Lower lobe of right lung (tissue), 2 donors: ENCODE measurements around the gene PAQR5. TPM values are rescaled to one million over a fixed set of nuclear protein-coding genes. Genes with fewer than 3 reads are reported as not detected.

Experiments used
- ATAC-seq, 2 donors: fragments of 200-7000 bp; cut with Tn5 transposase; one replicate each; pipeline ENCODE4 v1.9.1; 2020 to 2022; ENCODE audit warnings: mild to moderate bottlenecking in 2 of 2, moderate library complexity in 2 of 2
- DNase-seq: peaks from one replicate; pipeline ENCODE4 v3.0.0-alpha.2; 2020
- H3K27ac ChIP-seq: fragments of 200-600 bp; one replicate; pipeline ENCODE4 v1.8.0; 2022
- H3K27me3 ChIP-seq: fragments of 200-600 bp; one replicate; pipeline ENCODE4 v1.8.0; 2022; ENCODE audit warnings: low read depth
- H3K36me3 ChIP-seq: fragments of 200-600 bp; one replicate; pipeline ENCODE4 v1.8.0; 2022; ENCODE audit warnings: mild to moderate bottlenecking
- H3K4me1 ChIP-seq: fragments of 200-600 bp; one replicate; pipeline ENCODE4 v1.8.0; 2022
- H3K4me3 ChIP-seq: fragments of 200-600 bp; one replicate; pipeline ENCODE4 v1.8.0; 2022; ENCODE audit warnings: mild to moderate bottlenecking
- H3K9me3 ChIP-seq: fragments of 200-600 bp; one replicate; pipeline ENCODE4 v1.8.0; 2022
- intact Hi-C: fragments of 100-400 bp; cut with DNase I; formaldehyde crosslinking; loops from one replicate; pipeline ENCODE4 v1.11.0; 2022
- total RNA-seq: library from RNA; stranded (reverse); fragmentation: NEBNext Ultra II Directional; extraction: Animal tissue kit (Norgen Biotek cat#: 25700); gene quantifications from one replicate; pipeline ENCODE4 v1.2.1, GENCODE V29; 2021
- TF ChIP-seq, protein P1 (sequence below): fragments of 200-600 bp; IDR thresholded peaks from one replicate; pipeline ENCODE4 v1.8.0; 2022; ENCODE audit warnings: antibody characterized with exemption, mild to moderate bottlenecking
- donor health status: DM: no; HTN: yes; CAD: no; lungs with severe emphysema.

PAQR5 gene
- total RNA-seq, 1 donor from 2014 or later = 30.6 TPM

DNA sequence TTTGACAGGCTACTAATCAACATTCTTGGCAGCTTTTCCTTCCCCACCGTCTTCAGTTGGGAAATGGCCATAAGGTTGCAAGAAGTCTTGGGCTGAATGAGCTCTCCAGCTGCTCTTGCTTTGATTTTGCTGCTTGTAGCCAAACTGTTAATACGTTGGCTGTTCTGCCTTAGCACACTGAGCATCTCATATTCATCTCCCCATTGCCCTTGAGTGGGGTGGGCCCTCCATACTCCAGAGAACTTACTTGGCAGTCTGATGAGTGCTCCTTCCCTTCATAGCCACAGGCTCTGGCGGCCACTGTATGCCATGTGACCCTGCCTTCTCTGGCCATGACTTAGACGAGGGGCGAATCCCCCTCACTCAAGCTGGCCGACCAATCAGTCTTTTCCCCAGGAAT, 25.8 kb upstream of the PAQR5 start:
- H3K4me1 ChIP-seq = no peaks in the 10 kb centered on the region
- H3K9me3 ChIP-seq = no peaks in the 10 kb centered on the region
- DNase-seq (no peak), ATAC-seq (no peak)
- H3K27me3 ChIP-seq = no peaks in the 10 kb centered on the region
- intact Hi-C loops = no loop called here
- TF ChIP-seq, protein P1, sequence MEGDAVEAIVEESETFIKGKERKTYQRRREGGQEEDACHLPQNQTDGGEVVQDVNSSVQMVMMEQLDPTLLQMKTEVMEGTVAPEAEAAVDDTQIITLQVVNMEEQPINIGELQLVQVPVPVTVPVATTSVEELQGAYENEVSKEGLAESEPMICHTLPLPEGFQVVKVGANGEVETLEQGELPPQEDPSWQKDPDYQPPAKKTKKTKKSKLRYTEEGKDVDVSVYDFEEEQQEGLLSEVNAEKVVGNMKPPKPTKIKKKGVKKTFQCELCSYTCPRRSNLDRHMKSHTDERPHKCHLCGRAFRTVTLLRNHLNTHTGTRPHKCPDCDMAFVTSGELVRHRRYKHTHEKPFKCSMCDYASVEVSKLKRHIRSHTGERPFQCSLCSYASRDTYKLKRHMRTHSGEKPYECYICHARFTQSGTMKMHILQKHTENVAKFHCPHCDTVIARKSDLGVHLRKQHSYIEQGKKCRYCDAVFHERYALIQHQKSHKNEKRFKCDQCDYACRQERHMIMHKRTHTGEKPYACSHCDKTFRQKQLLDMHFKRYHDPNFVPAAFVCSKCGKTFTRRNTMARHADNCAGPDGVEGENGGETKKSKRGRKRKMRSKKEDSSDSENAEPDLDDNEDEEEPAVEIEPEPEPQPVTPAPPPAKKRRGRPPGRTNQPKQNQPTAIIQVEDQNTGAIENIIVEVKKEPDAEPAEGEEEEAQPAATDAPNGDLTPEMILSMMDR = no peak
- H3K27ac ChIP-seq = no peak overlapping the region
- H3K4me3 ChIP-seq = no peak overlapping the region
- H3K36me3 ChIP-seq = peaks cover 7% of the 10 kb centered on the region

DNA sequence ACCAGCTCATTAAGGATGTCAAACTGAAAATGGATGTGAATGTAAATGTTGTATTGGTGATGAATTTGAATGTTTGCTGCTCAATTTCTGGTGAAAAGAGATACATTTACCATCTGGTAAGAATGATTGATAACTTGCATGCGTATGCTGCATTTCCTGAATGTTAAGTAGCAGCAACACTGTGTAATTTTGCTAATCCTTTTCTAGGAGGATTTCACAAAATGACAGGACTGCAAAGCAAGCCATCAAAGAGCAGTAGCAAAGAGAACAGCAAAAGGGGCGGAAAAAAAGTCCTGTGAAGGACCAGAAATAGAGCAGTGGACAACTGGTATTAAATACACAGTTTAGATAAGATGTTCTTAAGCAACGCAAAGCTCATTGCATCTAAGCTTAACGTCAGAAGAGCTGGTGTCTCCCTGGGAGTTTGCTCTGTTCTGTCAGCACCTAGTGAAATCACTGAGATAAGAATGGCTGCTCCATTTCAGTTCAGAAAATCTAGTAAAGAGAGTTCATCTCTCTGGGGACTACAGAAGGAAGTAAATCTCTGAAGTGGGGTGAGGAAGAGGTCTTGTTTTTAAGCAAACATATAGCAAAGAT, 23.5 kb upstream of the PAQR5 start:
- TF ChIP-seq, protein P1 = no peak
- no peaks in the 10 kb centered on the region for H3K4me1 ChIP-seq
- no peak for DNase-seq
- no peak overlapping the region for H3K27ac ChIP-seq
- intact Hi-C loops = no loop called here
- H3K9me3 ChIP-seq = no peaks in the 10 kb centered on the region
- no peak for ATAC-seq
- H3K27me3 ChIP-seq = no peaks in the 10 kb centered on the region
- no peak overlapping the region for H3K4me3 ChIP-seq
- no peaks in the 10 kb centered on the region for H3K36me3 ChIP-seq

DNA sequence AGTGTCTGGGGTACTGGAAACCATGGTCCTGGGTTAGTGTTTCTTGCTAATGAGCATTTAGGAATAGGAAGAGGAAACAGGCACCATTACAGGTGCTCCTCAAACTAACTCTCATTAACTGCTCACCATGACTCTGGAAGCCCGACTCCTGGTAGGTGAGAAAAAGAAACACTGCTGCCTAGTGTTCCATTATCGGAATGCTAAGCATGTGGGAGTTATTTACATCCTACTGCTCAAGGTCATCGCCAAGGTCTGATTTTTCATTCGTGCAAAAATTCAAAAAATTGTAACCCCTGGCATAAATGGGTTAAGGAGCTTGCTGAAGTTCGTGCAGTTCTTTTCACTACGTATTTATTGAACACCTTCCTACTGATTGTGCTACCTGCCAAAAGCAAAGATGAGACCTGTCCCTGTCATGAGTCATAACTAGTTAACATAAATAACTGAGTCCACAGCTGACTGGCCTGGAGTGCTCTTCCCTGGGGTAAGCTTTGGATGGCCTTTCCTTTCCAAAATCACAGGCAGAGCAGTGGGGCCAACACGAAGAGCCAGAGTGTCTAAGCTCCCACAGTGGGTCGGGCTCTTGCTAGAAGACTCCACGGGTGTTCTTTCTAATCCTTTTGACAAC, 22.7 kb upstream of the PAQR5 start:
- DNase-seq (no peak), ATAC-seq (no peak)
- Histone ChIP-seq H3K4me1 (no peaks in the 10 kb centered on the region), H3K4me3 (no peak overlapping the region), H3K27me3 (no peaks in the 10 kb centered on the region), H3K36me3 (no peaks in the 10 kb centered on the region), H3K27ac (no peak overlapping the region), H3K9me3 (no peaks in the 10 kb centered on the region)
- intact Hi-C loops = no loop called here
- TF ChIP-seq, protein P1 = no peak

DNA sequence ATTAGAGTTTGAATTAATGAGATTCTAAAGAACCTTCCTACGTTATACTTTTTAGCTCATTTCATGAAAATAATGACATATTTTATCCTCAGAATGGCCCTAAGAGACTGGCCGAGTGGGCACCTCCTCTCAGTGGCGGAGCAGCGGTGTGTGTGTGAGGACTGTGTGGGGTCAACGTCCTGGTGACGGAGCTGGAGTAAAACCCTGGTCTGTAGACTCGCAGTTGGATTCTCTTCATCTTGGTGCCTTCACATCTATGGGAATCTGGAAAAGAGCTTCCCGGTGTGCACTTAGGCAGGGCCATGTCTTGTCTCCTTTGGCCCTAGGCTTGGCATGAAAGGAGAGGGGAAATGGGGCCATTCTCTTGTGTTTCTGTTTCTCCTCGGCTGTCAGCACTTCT, 21.4 kb upstream of the PAQR5 start:
- H3K9me3 ChIP-seq = no peaks in the 10 kb centered on the region
- ATAC-seq (no peak), DNase-seq (no peak)
- H3K36me3 ChIP-seq = no peaks in the 10 kb centered on the region
- H3K4me1 ChIP-seq = no peaks in the 10 kb centered on the region
- intact Hi-C loops = no loop called here
- no peak overlapping the region for H3K27ac ChIP-seq
- H3K4me3 ChIP-seq = no peak overlapping the region
- TF ChIP-seq, protein P1 = no peak
- no peaks in the 10 kb centered on the region for H3K27me3 ChIP-seq

DNA sequence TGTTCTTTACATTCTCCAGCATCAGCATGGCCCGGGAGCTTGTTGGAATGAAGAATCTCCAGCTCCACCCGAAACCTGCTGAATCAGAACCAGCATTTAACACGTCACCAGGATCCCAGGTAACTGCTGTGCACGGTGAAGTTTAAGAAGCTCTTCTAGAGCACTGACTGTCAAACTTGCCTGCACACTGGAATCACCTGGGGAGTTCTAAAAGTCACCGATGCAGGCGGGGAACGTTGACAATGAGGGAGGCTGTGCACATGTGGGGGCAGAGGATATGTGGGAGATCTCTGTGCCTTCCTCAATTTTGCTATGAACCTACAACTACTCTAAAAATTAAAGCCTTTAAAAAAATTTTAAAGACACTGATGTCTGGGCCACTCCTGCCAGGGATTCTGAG, 19.1 kb upstream of the PAQR5 start:
- intact Hi-C loops = no loop called here
- Histone ChIP-seq H3K4me3 (no peak overlapping the region), H3K36me3 (no peaks in the 10 kb centered on the region), H3K9me3 (no peaks in the 10 kb centered on the region), H3K27me3 (no peaks in the 10 kb centered on the region), H3K27ac (no peak overlapping the region), H3K4me1 (no peaks in the 10 kb centered on the region)
- DNase-seq = no peak
- TF ChIP-seq, protein P1 = no peak
- ATAC-seq = no peak
